Stimulated activated CD8-positive, alpha-beta memory T cell treated with anti-CD3 and anti-CD28 coated beads, Interleukin-15, amount 100 ng/mL, for 4 hours (primary cell): ENCODE results near the gene ZNF528.

Source experiments
- DNase-seq, 2 donors: peaks; one replicate each; pipeline ENCODE4 v3.0.0-alpha.2; 2020; ENCODE audit warnings: low read depth in 2 of 2

ZNF528 gene

DNA sequence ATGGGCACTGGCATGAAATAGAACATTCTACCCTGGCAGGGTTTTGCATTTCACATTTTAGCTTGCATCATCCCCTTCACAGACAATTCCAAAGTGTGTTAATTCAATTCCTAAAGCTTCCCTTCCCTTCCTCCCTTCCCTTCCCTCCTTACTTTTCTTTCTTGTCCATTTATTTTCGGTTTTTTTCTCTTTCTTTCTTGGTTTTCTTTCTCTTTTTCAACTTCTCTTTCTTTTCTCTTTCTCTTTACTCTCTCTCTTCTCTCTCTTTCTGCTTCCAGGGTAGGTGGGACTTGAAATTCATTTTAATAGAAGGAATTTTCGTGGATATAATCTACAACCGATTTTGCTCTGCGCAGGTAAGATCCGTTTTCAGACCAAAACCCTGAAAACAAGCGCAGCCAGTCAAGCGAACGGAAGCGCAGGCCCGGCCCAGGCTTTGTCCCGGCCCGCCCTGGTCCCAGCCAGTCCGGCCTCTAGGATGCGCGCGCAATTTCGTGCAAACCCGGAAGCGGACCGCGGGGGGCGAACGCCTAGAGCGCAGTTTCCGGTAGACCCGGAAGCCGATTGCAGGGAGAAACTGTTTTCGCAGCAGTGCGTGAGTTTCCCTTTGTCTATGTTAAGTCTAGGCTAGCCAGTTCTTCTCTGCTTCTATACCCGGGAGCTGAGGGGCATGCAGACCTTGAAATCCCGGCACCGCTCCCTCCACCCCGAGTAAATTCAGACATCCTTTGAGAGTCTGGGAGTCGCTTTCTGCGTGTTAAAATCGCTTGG, at the start of gene ZNF528:
TSS of gene ZNF528 (plus strand) at position 540 of the 771 bp plus-strand sequence. CDS start 4,165 bp downstream, outside the sequence.
- peak; percentile 85 to 89 for DNase-seq

GRCh38 chr19:52351512-52351911, 46.1 kb upstream of the ZNF528 start:
- no peak for DNase-seq

- DNase-seq = no peak
Measured at GRCh38 chr19:52366414-52366824, 31.2 kb upstream of the ZNF528 start.

- peak; percentile 83 to 89 for DNase-seq
Measured at GRCh38 chr19:52369559-52370340, 27.9 kb upstream of the ZNF528 start, which contains the start of gene ZNF880. Gene ZNF880 (plus strand): TSS chr19:52369923. CDS start chr19:52369966, 43 bp downstream.

DNA sequence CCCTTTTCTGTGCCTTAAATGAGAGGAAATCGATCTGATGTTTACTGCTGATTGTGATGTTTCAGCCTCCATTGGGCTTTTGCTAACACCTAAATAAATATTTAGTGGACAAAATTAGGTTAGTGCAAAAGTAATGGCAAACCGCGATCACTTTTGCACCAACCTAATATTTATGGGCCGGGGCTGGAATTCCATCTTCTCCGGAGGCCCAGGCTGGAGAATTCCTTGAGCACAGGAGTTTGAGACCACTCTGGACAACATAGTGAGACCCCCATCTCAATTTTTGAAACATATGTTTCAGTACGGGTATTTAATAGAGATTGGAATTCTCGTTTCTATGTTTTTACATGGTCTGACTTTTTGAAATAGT, 27.3 kb upstream of the ZNF528 start:
- no peak for DNase-seq

DNA sequence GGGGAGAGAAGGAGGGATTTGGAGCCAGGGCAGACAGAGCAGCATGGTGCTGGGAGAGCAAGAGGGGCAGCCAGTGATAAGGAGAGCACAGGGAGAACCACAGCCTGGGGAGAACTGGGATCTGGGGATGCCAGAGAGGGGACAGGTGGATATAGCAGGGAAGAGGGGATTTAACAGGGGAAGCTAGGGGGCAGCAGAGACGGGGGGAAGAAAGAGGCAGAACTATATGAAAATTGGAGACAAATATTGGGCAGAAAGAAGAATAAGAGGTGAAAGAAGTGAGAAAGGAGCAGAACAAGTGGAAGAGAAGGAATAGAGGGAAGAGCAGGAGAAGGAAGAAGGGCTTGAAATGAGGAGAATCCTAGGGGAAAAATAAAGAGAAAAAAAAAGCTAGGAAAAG, 6.5 kb upstream of the ZNF528 start:
- DNase-seq = no peak

DNA sequence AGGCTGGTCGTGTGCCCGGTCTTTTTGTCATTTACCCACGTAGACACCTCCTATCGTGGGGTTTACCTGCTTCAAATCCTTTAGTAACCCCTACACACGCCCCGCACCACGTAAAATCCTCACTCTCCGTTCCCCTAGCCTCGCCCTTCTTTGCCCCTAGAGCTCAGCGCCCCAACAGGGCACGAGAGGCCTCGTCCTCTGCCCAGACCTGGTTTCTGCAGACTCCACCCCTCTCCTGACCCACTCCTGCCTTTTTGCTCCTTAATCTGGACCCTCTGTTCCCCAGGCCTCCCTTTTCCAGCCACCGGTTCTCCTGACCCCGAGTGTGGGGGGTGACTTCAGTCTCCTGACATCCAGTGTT, 412 bp downstream of the ZNF528 start:
- no peak for DNase-seq

- no peak for DNase-seq
Measured at GRCh38 chr19:52410276-52410675, 12.6 kb downstream of the ZNF528 start.

- DNase-seq = no peak
Measured at GRCh38 chr19:52415711-52416110, 18.1 kb downstream of the ZNF528 start.

DNA sequence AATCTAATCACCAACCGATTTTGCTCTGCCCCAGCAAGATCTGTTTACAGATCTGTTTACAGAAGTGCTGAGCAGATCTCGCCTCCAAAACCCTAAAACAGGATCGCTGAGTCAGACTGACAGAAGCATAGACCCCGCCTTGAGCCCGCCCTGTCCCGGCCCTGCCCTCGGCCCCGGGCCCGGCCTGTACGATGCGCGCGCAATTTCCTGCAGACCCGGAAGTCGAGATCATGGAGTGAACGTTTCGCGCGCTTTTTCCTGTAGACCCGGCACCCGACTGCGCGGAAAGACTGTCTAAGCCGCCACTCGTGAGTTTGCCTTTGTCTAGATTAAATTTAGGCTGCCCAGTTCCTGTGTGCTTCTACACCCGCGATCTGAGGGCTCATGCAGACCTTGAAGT, 31.3 kb downstream of the ZNF528 start, which contains the start of gene ZNF534:
TSS of gene ZNF534 (plus strand) at position 212 of the 400 bp plus-strand sequence. CDS start 2,327 bp downstream, outside the sequence.
- DNase-seq = no peak

GRCh38 chr19:52442179-52442578, 44.5 kb downstream of the ZNF528 start:
- DNase-seq = no peak

DNA sequence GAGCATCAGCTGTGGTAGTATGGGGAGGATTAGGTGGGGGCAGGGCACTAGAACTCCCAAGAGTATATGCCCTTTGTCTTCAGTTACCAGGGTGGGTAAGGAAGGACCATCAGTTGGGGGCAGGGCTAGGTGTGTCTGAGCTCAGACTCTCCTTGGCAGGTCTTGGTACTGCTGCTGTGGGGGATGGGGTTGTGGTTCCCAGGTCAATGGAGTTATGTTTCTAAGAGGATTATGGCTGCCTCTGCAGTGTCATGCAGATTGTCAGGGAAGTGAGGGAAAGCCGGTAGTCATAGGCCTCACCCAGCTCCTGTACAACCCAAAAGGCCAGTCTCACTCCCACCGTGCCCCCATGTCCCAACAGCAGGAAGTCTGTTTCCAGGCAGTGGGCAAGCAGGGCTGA, 46.9 kb downstream of the ZNF528 start:
- no peak for DNase-seq

GRCh38 chr19:52451241-52451640, 53.6 kb downstream of the ZNF528 start:
- DNase-seq = no peak

DNA sequence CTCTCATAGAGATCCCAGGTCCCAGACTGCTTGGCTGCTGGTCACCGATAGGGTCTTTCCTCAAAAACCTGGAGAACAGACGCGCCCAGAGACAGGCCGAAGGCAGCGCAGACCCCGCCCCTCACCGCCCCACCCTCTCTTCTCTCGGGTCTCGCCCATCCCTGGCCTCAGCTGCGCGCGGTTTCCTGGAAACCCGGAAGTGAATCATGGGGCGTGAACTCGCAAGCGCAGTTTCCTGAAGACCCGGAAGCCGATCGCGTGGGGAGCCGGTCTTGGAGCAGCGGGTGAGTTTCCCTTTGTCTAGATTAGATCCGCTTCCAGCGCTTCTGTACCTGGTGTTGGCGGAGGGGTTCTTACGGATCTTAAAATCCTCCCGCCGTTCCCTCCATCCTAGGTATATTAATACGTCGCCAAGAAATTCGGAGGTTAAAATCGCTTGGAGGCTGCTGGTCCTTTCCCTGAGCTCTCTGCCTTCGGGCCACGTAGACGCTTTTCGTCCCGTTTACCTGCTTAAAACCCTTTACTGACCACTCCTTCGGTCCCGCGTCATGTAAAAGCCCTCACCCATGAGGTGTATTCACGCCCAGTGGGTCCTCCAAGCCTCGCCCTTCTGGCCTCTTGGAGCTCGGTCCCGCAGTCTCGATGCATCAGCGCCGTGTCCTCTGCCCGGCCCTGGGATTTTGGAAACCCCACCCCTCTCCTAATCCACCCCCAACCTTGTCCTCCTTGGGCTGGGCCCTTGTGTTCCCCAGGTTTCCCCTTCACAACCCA, 55.9 kb downstream of the ZNF528 start, which contains the start of gene ZNF578:
TSS of gene ZNF578 (plus strand) at position 230 of the 771 bp plus-strand sequence. CDS start 48,293 bp downstream, outside the sequence.
- peak; percentile 53 to 57 for DNase-seq

DNA sequence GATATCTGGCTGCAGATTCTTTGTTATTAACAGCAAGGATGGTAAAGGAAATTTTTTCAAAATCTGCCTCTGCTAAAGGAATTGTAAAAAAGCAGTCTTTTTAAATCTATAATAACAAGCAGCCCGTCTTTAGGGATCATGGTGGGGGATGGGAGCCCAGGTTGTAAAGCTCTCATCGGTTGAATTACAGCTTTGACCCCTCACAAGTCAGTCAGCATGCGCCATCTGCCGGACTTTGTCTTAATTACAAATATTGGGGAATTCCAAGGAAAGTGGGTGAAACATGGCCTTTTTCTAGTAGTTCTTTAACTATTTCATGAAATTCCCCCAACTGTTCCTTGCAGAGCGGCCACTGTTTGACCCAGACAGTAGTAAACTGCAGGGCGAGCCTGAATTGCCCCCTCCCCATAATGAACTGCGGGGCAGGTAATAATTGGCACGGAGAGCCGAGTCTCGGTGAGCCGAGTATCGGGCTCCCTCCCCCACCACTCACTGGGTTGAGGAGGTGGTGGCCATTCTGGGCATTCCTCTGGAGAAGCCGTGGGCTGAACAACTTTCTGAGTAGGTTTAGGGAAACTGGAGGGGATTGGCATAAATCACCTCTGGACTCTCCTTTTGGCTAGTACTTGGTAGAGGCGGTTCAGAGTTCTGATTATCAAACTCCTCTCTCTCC, 67.3 kb downstream of the ZNF528 start:
- no peak for DNase-seq
